ENCODE measurements around the gene KIF24. TPM values are rescaled to one million over a fixed set of nuclear protein-coding genes. Genes with fewer than 3 reads are reported as not detected.
"Not testable (repeated sequence)": the region's sequence is repeated elsewhere in the genome, so short reads cannot be mapped to it uniquely, and the experiment has no call there.

KIF24 gene
- polyA plus RNA-seq, 1 donor, result 2.0 TPM

- WGBS (ENCODE audit: insufficient coverage, low lambda C conversion rate), result no CpG with 5 or more reads among the region's 13 CpGs
- no peak overlapping the region for H3K4me3 ChIP-seq (ENCODE audit: low read length)
- peaks cover 17% of the 10 kb centered on the region for H3K4me1 ChIP-seq (ENCODE audit: control insufficient read depth, insufficient read depth, low read length)
- H3K9me3 ChIP-seq (ENCODE audit: control insufficient read depth, low read depth, low read length), result no peaks in the 10 kb centered on the region
- peak overlapping the region; percentile 3 for H3K27ac ChIP-seq (ENCODE audit: low read length)
- DNase-seq, result peak in 1 of 2 donors; percentile 37
- H3K27me3 ChIP-seq (ENCODE audit: control insufficient read depth, insufficient read depth, low read length), result no peaks in the 10 kb centered on the region
- peaks cover 16% of the 10 kb centered on the region for H3K36me3 ChIP-seq (ENCODE audit: control insufficient read depth, insufficient read depth, low read length)
Observed at GRCh38 chr9:34363619-34364351, 34.7 kb upstream of the KIF24 start.

- DNase-seq, result peak in 1 of 2 donors; percentile 69
- Histone ChIP-seq H3K36me3 (ENCODE audit: control insufficient read depth, insufficient read depth, low read length) (peaks cover 9% of the 10 kb centered on the region), H3K27me3 (ENCODE audit: control insufficient read depth, insufficient read depth, low read length) (no peaks in the 10 kb centered on the region), H3K4me3 (ENCODE audit: low read length) (no peak overlapping the region), H3K27ac (ENCODE audit: low read length) (peak overlapping the region; percentile 20), H3K4me1 (ENCODE audit: control insufficient read depth, insufficient read depth, low read length) (peaks cover 17% of the 10 kb centered on the region), H3K9me3 (ENCODE audit: control insufficient read depth, low read depth, low read length) (peaks cover 3% of the 10 kb centered on the region)
- WGBS (ENCODE audit: insufficient coverage, low lambda C conversion rate), result no CpG with 5 or more reads among the region's 4 CpGs
Observed at GRCh38 chr9:34362614-34363214, 33.6 kb upstream of the KIF24 start.

GRCh38 chr9:34352957-34353356, 23.9 kb upstream of the KIF24 start:
- peak overlapping the region; percentile 76 for H3K27ac ChIP-seq (ENCODE audit: low read length)
- H3K9me3 ChIP-seq (ENCODE audit: control insufficient read depth, low read depth, low read length); H3K27me3 ChIP-seq (ENCODE audit: control insufficient read depth, insufficient read depth, low read length); H3K36me3 ChIP-seq (ENCODE audit: control insufficient read depth, insufficient read depth, low read length); H3K4me1 ChIP-seq (ENCODE audit: control insufficient read depth, insufficient read depth, low read length); H3K4me3 ChIP-seq (ENCODE audit: low read length); DNase-seq: not testable (repeated sequence)
- WGBS (ENCODE audit: insufficient coverage, low lambda C conversion rate), result no CpG with 5 or more reads among the region's 1 CpG

- H3K36me3 ChIP-seq (ENCODE audit: control insufficient read depth, insufficient read depth, low read length); H3K4me3 ChIP-seq (ENCODE audit: low read length); H3K9me3 ChIP-seq (ENCODE audit: control insufficient read depth, low read depth, low read length); H3K4me1 ChIP-seq (ENCODE audit: control insufficient read depth, insufficient read depth, low read length); H3K27me3 ChIP-seq (ENCODE audit: control insufficient read depth, insufficient read depth, low read length): not testable (repeated sequence)
- WGBS (ENCODE audit: insufficient coverage, low lambda C conversion rate), result no CpG with 5 or more reads among the region's 7 CpGs
- DNase-seq, result peak; percentile 76 to 91
- peak overlapping the region; percentile 76 for H3K27ac ChIP-seq (ENCODE audit: low read length)
Observed at GRCh38 chr9:34352122-34352652, 23.1 kb upstream of the KIF24 start.

- no peaks in the 10 kb centered on the region for H3K27me3 ChIP-seq (ENCODE audit: control insufficient read depth, insufficient read depth, low read length)
- no peaks in the 10 kb centered on the region for H3K9me3 ChIP-seq (ENCODE audit: control insufficient read depth, low read depth, low read length)
- no CpG with 5 or more reads among the region's 3 CpGs for WGBS (ENCODE audit: insufficient coverage, low lambda C conversion rate)
- H3K27ac ChIP-seq (ENCODE audit: low read length), result no peak overlapping the region
- H3K36me3 ChIP-seq (ENCODE audit: control insufficient read depth, insufficient read depth, low read length), result no peaks in the 10 kb centered on the region
- peaks cover 22% of the 10 kb centered on the region for H3K4me1 ChIP-seq (ENCODE audit: control insufficient read depth, insufficient read depth, low read length)
- H3K4me3 ChIP-seq (ENCODE audit: low read length), result no peak overlapping the region
- no peak for DNase-seq
Observed at GRCh38 chr9:34349324-34349723, 20.3 kb upstream of the KIF24 start.

- Histone ChIP-seq H3K4me3 (ENCODE audit: low read length) (no peak overlapping the region), H3K4me1 (ENCODE audit: control insufficient read depth, insufficient read depth, low read length) (peaks cover 34% of the 10 kb centered on the region), H3K27me3 (ENCODE audit: control insufficient read depth, insufficient read depth, low read length) (no peaks in the 10 kb centered on the region), H3K27ac (ENCODE audit: low read length) (peak overlapping the region; percentile 34), H3K9me3 (ENCODE audit: control insufficient read depth, low read depth, low read length) (no peaks in the 10 kb centered on the region), H3K36me3 (ENCODE audit: control insufficient read depth, insufficient read depth, low read length) (peaks cover 4% of the 10 kb centered on the region)
- DNase-seq, result no peak
Observed at GRCh38 chr9:34347800-34348158, 18.7 kb upstream of the KIF24 start.

- Histone ChIP-seq H3K4me1 (ENCODE audit: control insufficient read depth, insufficient read depth, low read length) (peaks cover 31% of the 10 kb centered on the region), H3K27ac (ENCODE audit: low read length) (peak overlapping the region; percentile 34)
- DNase-seq, result peak in 1 of 2 donors; percentile 58
Observed at GRCh38 chr9:34346873-34347799, 18.1 kb upstream of the KIF24 start.

GRCh38 chr9:34343605-34344004, 14.5 kb upstream of the KIF24 start:
- Histone ChIP-seq H3K4me3 (ENCODE audit: low read length) (no peak overlapping the region), H3K27me3 (ENCODE audit: control insufficient read depth, insufficient read depth, low read length) (no peaks in the 10 kb centered on the region), H3K4me1 (ENCODE audit: control insufficient read depth, insufficient read depth, low read length) (peaks cover 45% of the 10 kb centered on the region), H3K36me3 (ENCODE audit: control insufficient read depth, insufficient read depth, low read length) (peaks cover 29% of the 10 kb centered on the region), H3K9me3 (ENCODE audit: control insufficient read depth, low read depth, low read length) (no peaks in the 10 kb centered on the region), H3K27ac (ENCODE audit: low read length) (peak overlapping the region; percentile 92)
- no CpG with 5 or more reads among the region's 1 CpG for WGBS (ENCODE audit: insufficient coverage, low lambda C conversion rate)
- DNase-seq, result peak in 1 of 2 donors; percentile 62

More at GRCh38 chr9:34346873-34347799, 18.1 kb upstream of the KIF24 start:
- WGBS (ENCODE audit: insufficient coverage, low lambda C conversion rate), result no CpG with 5 or more reads among the region's 15 CpGs
- Histone ChIP-seq H3K27me3 (ENCODE audit: control insufficient read depth, insufficient read depth, low read length) (no peaks in the 10 kb centered on the region), H3K4me3 (ENCODE audit: low read length) (no peak overlapping the region), H3K36me3 (ENCODE audit: control insufficient read depth, insufficient read depth, low read length) (peaks cover 7% of the 10 kb centered on the region), H3K9me3 (ENCODE audit: control insufficient read depth, low read depth, low read length) (no peaks in the 10 kb centered on the region)

- Histone ChIP-seq H3K27ac (ENCODE audit: low read length) (peak overlapping the region; percentile 92), H3K36me3 (ENCODE audit: control insufficient read depth, insufficient read depth, low read length) (peaks cover 29% of the 10 kb centered on the region), H3K4me3 (ENCODE audit: low read length) (no peak overlapping the region), H3K9me3 (ENCODE audit: control insufficient read depth, low read depth, low read length) (no peaks in the 10 kb centered on the region), H3K4me1 (ENCODE audit: control insufficient read depth, insufficient read depth, low read length) (peaks cover 45% of the 10 kb centered on the region), H3K27me3 (ENCODE audit: control insufficient read depth, insufficient read depth, low read length) (no peaks in the 10 kb centered on the region)
- DNase-seq, result no peak
- WGBS (ENCODE audit: insufficient coverage, low lambda C conversion rate), result no CpG with 5 or more reads among the region's 5 CpGs
Observed at GRCh38 chr9:34343090-34343489, 14.0 kb upstream of the KIF24 start.

- Histone ChIP-seq H3K36me3 (ENCODE audit: control insufficient read depth, insufficient read depth, low read length) (peaks cover 29% of the 10 kb centered on the region), H3K27me3 (ENCODE audit: control insufficient read depth, insufficient read depth, low read length) (no peaks in the 10 kb centered on the region), H3K27ac (ENCODE audit: low read length) (peak overlapping the region; percentile 92), H3K4me1 (ENCODE audit: control insufficient read depth, insufficient read depth, low read length) (peaks cover 42% of the 10 kb centered on the region), H3K9me3 (ENCODE audit: control insufficient read depth, low read depth, low read length) (no peaks in the 10 kb centered on the region), H3K4me3 (ENCODE audit: low read length) (no peak overlapping the region)
- no CpG with 5 or more reads among the region's 7 CpGs for WGBS (ENCODE audit: insufficient coverage, low lambda C conversion rate)
- DNase-seq, result no peak
Observed at GRCh38 chr9:34341659-34342295, 12.7 kb upstream of the KIF24 start.

All from large intestine (tissue), 3 donors.